ENCODE data around the gene SCLT1.

The SCLT1 gene

GRCh38 chr4:128835498-128836222 lies 257.7 kb downstream of the SCLT1 start:
- no peak for DNase-seq

All from hematopoietic multipotent progenitor cell treated with erythropoietin and hydrocortisone succinate and interleukin-3 and kit ligand, for 4 days (in vitro differentiated cells).